HCT116 (cell line): ENCODE results near the gene SIRT7.

Source experiments
- EGR1 ChIP-seq: IDR thresholded peaks from 2 replicates; pipeline ENCODE4 v1.6.1; 2012; ENCODE audit warnings: low read depth
- EZH2 ChIP-seq: fragments of 200-600 bp; sonication (generic); IDR thresholded peaks from 2 replicates; pipeline ENCODE4 v1.6.1; 2017; ENCODE audit warnings: antibody characterized with exemption, mixed run types
- POLR2A ChIP-seq: IDR thresholded peaks from 2 replicates; pipeline ENCODE4 v1.7.0; 2011; ENCODE audit warnings: borderline replicate concordance; ENCODE audit not compliant: insufficient read depth, insufficient read length; ENCODE audit errors: extremely low read depth
- POLR2AphosphoS5 ChIP-seq: IDR thresholded peaks from 2 replicates; pipeline ENCODE4 v1.6.1; 2011; ENCODE audit warnings: mild to moderate bottlenecking, low read depth, low read length, moderate library complexity
- SP1 ChIP-seq: IDR thresholded peaks from 2 replicates; pipeline ENCODE4 v1.6.1; 2012; ENCODE audit warnings: low read depth
- SRF ChIP-seq: IDR thresholded peaks from 2 replicates; pipeline ENCODE4 v1.6.1; 2012; ENCODE audit warnings: low read depth
- TCF7L2 ChIP-seq: IDR thresholded peaks from 2 replicates; pipeline ENCODE4 v1.7.0; 2011; ENCODE audit warnings: borderline replicate concordance, inconsistent platforms; ENCODE audit not compliant: insufficient read depth, insufficient read length; ENCODE audit errors: extremely low read depth
- TF ChIP-seq, protein P1 (sequence below), 3 experiments: fragments of 200-600 bp in 1 of 3; sonication (generic) in 1 of 3; IDR thresholded peaks in 2 of 3; conservative IDR thresholded peaks in 1 of 3; 2 replicates each; pipeline ENCODE4 v1.5.1; 2012 to 2017; ENCODE audit warnings: low read depth in 2 of 3, low read length in 2 of 3, antibody characterized with exemption in 1 of 3, borderline replicate concordance in 1 of 3, control low read depth in 1 of 3, mild to moderate bottlenecking in 1 of 3, mixed read lengths in 1 of 3, mixed run types in 1 of 3, moderate library complexity in 1 of 3; ENCODE audit not compliant: insufficient read depth in 1 of 3
- TF ChIP-seq, protein P2 (sequence below): IDR thresholded peaks from 2 replicates; pipeline ENCODE4 v1.6.1; 2012

DNA sequence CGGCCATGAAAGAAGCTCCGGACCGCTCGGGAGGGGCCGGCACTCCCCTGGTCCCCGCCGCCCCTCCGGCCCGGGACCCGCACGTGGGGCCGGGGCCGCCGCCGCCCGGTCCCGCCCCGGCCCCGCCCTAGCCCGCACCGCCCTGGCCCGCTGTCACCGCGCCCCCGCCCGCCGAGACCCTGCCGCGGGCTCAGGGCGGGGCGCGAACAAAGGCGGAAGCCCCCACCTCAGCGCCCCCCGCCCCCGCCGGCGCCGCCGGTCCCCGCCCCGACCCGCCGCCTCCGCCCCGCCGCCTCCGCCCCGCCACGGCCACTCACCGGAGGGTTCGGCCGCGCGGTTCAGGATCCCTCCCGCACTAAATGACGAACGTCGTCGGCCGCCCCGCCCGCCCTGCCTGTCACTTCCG lies 47.0 kb downstream of the SIRT7 start, which contains the start of gene ARHGDIA:
- TF ChIP-seq, protein P1, sequence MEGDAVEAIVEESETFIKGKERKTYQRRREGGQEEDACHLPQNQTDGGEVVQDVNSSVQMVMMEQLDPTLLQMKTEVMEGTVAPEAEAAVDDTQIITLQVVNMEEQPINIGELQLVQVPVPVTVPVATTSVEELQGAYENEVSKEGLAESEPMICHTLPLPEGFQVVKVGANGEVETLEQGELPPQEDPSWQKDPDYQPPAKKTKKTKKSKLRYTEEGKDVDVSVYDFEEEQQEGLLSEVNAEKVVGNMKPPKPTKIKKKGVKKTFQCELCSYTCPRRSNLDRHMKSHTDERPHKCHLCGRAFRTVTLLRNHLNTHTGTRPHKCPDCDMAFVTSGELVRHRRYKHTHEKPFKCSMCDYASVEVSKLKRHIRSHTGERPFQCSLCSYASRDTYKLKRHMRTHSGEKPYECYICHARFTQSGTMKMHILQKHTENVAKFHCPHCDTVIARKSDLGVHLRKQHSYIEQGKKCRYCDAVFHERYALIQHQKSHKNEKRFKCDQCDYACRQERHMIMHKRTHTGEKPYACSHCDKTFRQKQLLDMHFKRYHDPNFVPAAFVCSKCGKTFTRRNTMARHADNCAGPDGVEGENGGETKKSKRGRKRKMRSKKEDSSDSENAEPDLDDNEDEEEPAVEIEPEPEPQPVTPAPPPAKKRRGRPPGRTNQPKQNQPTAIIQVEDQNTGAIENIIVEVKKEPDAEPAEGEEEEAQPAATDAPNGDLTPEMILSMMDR (IDR thresholded peaks at IDR 0.05 in 2 of 3, conservative IDR thresholded peaks at IDR 0.05 in 1 of 3; ENCODE audit: borderline replicate concordance in 1 of 3, insufficient read depth in 1 of 3, low read depth in 2 of 3, low read length in 2 of 3): no peak
- TF ChIP-seq TCF7L2 (no peak), POLR2AphosphoS5 (peak; percentile 83), POLR2A (peak; percentile 78), SP1 (no peak), EGR1 (no peak), SRF (no peak), EZH2 (no peak)
- TF ChIP-seq, protein P2, sequence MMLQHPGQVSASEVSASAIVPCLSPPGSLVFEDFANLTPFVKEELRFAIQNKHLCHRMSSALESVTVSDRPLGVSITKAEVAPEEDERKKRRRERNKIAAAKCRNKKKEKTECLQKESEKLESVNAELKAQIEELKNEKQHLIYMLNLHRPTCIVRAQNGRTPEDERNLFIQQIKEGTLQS: no peak
